A549 (cell line): ENCODE results near the gene SORCS2.

Experiments used
- MAX ChIP-seq: IDR thresholded peaks from 2 replicates; pipeline ENCODE4 v1.6.1; 2012
- TF ChIP-seq, protein P1 (sequence below): fragments of >200 bp; sonication (Bioruptor Twin); formaldehyde crosslinking; IDR thresholded peaks from 3 replicates; pipeline ENCODE4 v1.5.1; 2016

DNA sequence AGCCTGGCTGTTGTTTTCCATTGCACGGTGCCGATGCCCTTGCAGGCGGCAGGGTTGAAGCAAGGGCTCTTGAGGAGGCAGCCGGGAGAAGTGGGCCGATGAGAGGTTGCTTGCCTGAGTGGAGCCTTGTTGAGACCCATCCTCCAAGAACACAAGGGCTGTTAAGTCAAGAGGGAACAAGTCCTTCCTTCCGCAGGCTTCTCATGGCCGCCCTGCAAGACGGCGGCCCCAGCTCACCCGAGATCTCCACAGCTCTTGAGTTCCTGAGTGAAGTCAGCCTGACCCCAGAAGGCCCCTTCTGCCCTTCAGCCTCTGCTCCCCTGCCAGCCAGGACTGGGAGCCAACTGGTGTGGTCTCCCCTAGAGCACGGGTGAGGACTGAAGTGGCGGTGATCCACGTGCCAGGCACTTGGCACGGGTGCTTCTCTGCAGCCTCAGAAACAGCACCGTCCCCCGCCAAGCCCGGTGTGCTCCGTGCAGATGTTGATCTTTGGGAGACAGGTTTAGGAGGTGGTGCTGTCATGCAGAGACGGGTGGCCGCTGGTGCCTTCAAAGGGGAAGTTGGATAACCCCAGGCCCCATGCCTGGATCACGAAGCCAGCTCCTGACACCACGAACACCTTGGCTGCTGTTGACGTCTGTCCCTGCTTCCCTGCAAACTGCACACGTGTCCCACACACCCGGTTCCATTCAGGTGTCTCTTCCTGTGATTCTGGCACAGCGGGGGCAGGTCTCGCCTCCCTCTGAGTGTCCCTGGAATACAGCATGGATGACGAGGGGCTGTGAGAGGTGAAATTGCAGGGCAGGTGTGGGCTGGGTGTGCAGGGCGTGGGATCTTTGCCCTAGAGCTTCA, 406.8 kb downstream of the SORCS2 start:
- TF ChIP-seq, protein P1, sequence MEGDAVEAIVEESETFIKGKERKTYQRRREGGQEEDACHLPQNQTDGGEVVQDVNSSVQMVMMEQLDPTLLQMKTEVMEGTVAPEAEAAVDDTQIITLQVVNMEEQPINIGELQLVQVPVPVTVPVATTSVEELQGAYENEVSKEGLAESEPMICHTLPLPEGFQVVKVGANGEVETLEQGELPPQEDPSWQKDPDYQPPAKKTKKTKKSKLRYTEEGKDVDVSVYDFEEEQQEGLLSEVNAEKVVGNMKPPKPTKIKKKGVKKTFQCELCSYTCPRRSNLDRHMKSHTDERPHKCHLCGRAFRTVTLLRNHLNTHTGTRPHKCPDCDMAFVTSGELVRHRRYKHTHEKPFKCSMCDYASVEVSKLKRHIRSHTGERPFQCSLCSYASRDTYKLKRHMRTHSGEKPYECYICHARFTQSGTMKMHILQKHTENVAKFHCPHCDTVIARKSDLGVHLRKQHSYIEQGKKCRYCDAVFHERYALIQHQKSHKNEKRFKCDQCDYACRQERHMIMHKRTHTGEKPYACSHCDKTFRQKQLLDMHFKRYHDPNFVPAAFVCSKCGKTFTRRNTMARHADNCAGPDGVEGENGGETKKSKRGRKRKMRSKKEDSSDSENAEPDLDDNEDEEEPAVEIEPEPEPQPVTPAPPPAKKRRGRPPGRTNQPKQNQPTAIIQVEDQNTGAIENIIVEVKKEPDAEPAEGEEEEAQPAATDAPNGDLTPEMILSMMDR: no peak
- no peak for TF ChIP-seq MAX
